ENCODE measurements around the gene DPP10.

DPP10 gene

GRCh38 chr2:115327061-115327460, 884.6 kb downstream of the DPP10 start:
- TF ChIP-seq CTCF (IDR thresholded peaks at IDR 0.05) (no peak), ZFX (IDR thresholded peaks at IDR 0.05; ENCODE audit: borderline replicate concordance) (no peak)
- no peak overlapping the region for H3K27ac ChIP-seq

- H3K27ac ChIP-seq, result no peak overlapping the region
- no peak for TF ChIP-seq CTCF (IDR thresholded peaks at IDR 0.05)
- no peak for TF ChIP-seq ZFX (IDR thresholded peaks at IDR 0.05; ENCODE audit: borderline replicate concordance)
Measured at GRCh38 chr2:115359550-115359949, 917.1 kb downstream of the DPP10 start.

GRCh38 chr2:115364093-115364492, 921.7 kb downstream of the DPP10 start:
- TF ChIP-seq ZFX (IDR thresholded peaks at IDR 0.05; ENCODE audit: borderline replicate concordance) (no peak), CTCF (IDR thresholded peaks at IDR 0.05) (no peak)
- no peak overlapping the region for H3K27ac ChIP-seq

GRCh38 chr2:115369400-115369799, 927.0 kb downstream of the DPP10 start:
- no peak overlapping the region for H3K27ac ChIP-seq
- TF ChIP-seq CTCF (IDR thresholded peaks at IDR 0.05) (no peak), ZFX (IDR thresholded peaks at IDR 0.05; ENCODE audit: borderline replicate concordance) (no peak)

- no peak overlapping the region for H3K27ac ChIP-seq
- no peak for TF ChIP-seq ZFX (IDR thresholded peaks at IDR 0.05; ENCODE audit: borderline replicate concordance)
- no peak for TF ChIP-seq CTCF (IDR thresholded peaks at IDR 0.05)
Measured at GRCh38 chr2:115374981-115375380, 932.5 kb downstream of the DPP10 start.

GRCh38 chr2:115384399-115384798, 942.0 kb downstream of the DPP10 start:
- no peak overlapping the region for H3K27ac ChIP-seq
- TF ChIP-seq CTCF (IDR thresholded peaks at IDR 0.05) (no peak), ZFX (IDR thresholded peaks at IDR 0.05; ENCODE audit: borderline replicate concordance) (no peak)

- TF ChIP-seq ZFX (IDR thresholded peaks at IDR 0.05; ENCODE audit: borderline replicate concordance), result no peak
- no peak for TF ChIP-seq CTCF (IDR thresholded peaks at IDR 0.05)
- no peak overlapping the region for H3K27ac ChIP-seq
Measured at GRCh38 chr2:115386465-115386864, 944.0 kb downstream of the DPP10 start.

Data from 22Rv1 (cell line).